SU-DHL-6 (cell line): ENCODE measurements around the gene ZNF138.

Experiments
- H2AFZ ChIP-seq: fragments of 200-600 bp; sonication (generic); 2 replicates; pipeline ENCODE4 v1.6.1; 2014; ENCODE audit warnings: low read depth, mild to moderate bottlenecking, moderate library complexity, mixed read lengths, antibody characterized with exemption, low read length; ENCODE audit not compliant: severe bottlenecking
- H3F3A ChIP-seq: fragments of 200-600 bp; shearing (Covaris generic); 2 replicates; pipeline ENCODE4 v1.6.0; 2016; ENCODE audit warnings: antibody characterized with exemption, mild to moderate bottlenecking; ENCODE audit not compliant: insufficient read depth
- H3K27ac ChIP-seq: fragments of 200-600 bp; sonication (generic); 2 replicates; pipeline ENCODE4 v1.5.1; 2016; ENCODE audit warnings: low read depth, mild to moderate bottlenecking, low read length, moderate library complexity, mixed read lengths
- H3K27me3 ChIP-seq: fragments of 200-600 bp; sonication (generic), shearing (Covaris generic); 2 replicates; pipeline ENCODE4 v1.6.0; 2014; ENCODE audit warnings: mild to moderate bottlenecking, low read length
- H3K36me3 ChIP-seq: fragments of 200-600 bp; sonication (generic); 2 replicates; pipeline ENCODE4 v1.6.1; 2014; ENCODE audit warnings: mild to moderate bottlenecking, low read length, mixed read lengths
- H3K4me2 ChIP-seq: fragments of 300-600, 200-600 bp; shearing (Covaris generic), sonication (generic); 2 replicates; pipeline ENCODE4 v1.6.0; 2014; ENCODE audit warnings: low read length, low read depth, mild to moderate bottlenecking; ENCODE audit not compliant: poor library complexity, severe bottlenecking
- H3K4me3 ChIP-seq: fragments of 200-600 bp; sonication (generic); 2 replicates; pipeline ENCODE4 v1.5.1; 2014; ENCODE audit warnings: antibody characterized with exemption, low read length, mild to moderate bottlenecking, mixed read lengths; ENCODE audit not compliant: insufficient read depth, poor library complexity, severe bottlenecking
- H3K79me2 ChIP-seq: fragments of 200-600 bp; sonication (generic); 2 replicates; pipeline ENCODE4 v1.6.1; 2014; ENCODE audit warnings: mild to moderate bottlenecking, low read length, moderate library complexity; ENCODE audit not compliant: insufficient read depth
- H3K9ac ChIP-seq: fragments of 200-600 bp; sonication (generic); 2 replicates; pipeline ENCODE4 v1.7.0; 2014; ENCODE audit warnings: mild to moderate bottlenecking, low read length
- H3K9me2 ChIP-seq: fragments of 200-600 bp; sonication (generic); replicated peaks from 2 replicates; pipeline ENCODE4 v1.6.1; 2014; ENCODE audit warnings: low read length; ENCODE audit not compliant: insufficient read depth
- H3K9me3 ChIP-seq: fragments of 200-600 bp; sonication (generic); 2 replicates; pipeline ENCODE4 v1.6.1; 2014; ENCODE audit warnings: low read length, mixed read lengths; ENCODE audit not compliant: insufficient read depth
- H4K20me1 ChIP-seq: fragments of 200-600 bp; sonication (generic); 2 replicates; pipeline ENCODE4 v1.6.1; 2014; ENCODE audit warnings: low read depth, mild to moderate bottlenecking, antibody characterized with exemption, low read length, moderate library complexity, mixed read lengths
- EZH2phosphoT487 ChIP-seq: fragments of 200-600 bp; sonication (generic), shearing (Covaris generic); conservative IDR thresholded peaks from 2 replicates; pipeline ENCODE4 v1.6.1; 2018; ENCODE audit warnings: mild to moderate bottlenecking, antibody characterized with exemption, low read length, moderate library complexity, mixed read lengths
- TF ChIP-seq, protein P1 (sequence below): fragments of 200-600 bp; sonication (generic); IDR thresholded peaks from one replicate; pipeline ENCODE4 v1.5.1; 2017; ENCODE audit warnings: antibody characterized with exemption, mild to moderate bottlenecking, low read length, moderate library complexity; ENCODE audit not compliant: insufficient read depth, poor library complexity, severe bottlenecking

Gene ZNF138

GRCh38 chr7:64753032-64753431, 41.2 kb upstream of the ZNF138 start:
- Histone ChIP-seq H3K79me2 (no peaks in the 10 kb centered on the region), H3K9me2 (no peaks in the 10 kb centered on the region), H3F3A (no peaks in the 10 kb centered on the region), H3K27ac (no peak overlapping the region), H3K4me3 (no peak overlapping the region), H3K36me3 (no peaks in the 10 kb centered on the region), H2AFZ (no peak overlapping the region), H3K9me3 (peaks cover 15% of the 10 kb centered on the region; the same call in 1 of the 2 replicates), H3K27me3 (no peaks in the 10 kb centered on the region), H4K20me1 (no peaks in the 10 kb centered on the region), H3K9ac (no peak overlapping the region), H3K4me2 (no peak overlapping the region)
- no peak for TF ChIP-seq EZH2phosphoT487
- TF ChIP-seq, protein P1, sequence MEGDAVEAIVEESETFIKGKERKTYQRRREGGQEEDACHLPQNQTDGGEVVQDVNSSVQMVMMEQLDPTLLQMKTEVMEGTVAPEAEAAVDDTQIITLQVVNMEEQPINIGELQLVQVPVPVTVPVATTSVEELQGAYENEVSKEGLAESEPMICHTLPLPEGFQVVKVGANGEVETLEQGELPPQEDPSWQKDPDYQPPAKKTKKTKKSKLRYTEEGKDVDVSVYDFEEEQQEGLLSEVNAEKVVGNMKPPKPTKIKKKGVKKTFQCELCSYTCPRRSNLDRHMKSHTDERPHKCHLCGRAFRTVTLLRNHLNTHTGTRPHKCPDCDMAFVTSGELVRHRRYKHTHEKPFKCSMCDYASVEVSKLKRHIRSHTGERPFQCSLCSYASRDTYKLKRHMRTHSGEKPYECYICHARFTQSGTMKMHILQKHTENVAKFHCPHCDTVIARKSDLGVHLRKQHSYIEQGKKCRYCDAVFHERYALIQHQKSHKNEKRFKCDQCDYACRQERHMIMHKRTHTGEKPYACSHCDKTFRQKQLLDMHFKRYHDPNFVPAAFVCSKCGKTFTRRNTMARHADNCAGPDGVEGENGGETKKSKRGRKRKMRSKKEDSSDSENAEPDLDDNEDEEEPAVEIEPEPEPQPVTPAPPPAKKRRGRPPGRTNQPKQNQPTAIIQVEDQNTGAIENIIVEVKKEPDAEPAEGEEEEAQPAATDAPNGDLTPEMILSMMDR: no peak

DNA sequence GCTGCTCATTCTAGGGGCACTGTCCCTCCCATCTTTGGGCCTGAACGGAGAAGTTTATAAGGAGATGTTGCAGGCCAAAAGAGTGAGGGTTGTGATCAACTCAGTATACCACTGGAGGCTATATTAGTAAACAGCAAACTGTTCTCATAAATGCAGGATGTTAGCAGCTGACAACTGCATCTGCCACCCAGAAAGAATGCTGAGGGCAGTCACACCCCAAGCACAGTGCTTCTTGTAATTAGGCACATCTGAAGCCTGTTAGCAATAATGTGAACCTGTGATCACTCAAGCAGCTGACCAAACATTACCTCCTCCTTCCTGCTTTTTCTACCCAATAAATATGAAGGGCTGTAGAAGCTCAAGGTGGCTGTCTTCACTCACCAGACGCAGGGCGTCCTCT, 38.4 kb upstream of the ZNF138 start:
- Histone ChIP-seq H2AFZ (no peak overlapping the region), H3K4me2 (no peak overlapping the region)

DNA sequence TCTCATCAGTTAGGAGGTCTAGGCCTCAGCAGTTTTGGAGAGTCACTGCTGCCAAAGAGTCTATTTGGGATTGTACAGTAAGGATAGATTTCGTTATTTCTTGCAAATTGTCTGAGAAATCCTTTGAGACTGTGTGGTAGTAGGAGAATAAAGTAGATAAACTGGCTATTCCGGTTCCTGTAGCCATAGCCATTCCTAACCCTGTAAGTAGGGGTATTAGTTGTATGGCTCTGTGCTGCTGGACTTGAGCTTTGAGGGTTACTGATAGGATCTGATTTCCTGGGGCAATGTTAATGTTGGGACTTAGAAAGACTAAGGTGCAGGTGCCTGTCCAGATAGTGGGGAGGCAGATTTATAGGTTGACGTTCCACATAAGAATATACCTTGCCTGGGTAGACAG, 36.1 kb upstream of the ZNF138 start:
- Histone ChIP-seq H3K27ac (no peak overlapping the region), H3K4me2 (no peak overlapping the region), H3K4me3 (no peak overlapping the region), H3K36me3 (no peaks in the 10 kb centered on the region), H3K27me3 (no peaks in the 10 kb centered on the region), H3K79me2 (no peaks in the 10 kb centered on the region), H3F3A (no peaks in the 10 kb centered on the region), H4K20me1 (no peaks in the 10 kb centered on the region), H3K9ac (no peak overlapping the region), H3K9me3 (no peaks in the 10 kb centered on the region), H3K9me2 (no peaks in the 10 kb centered on the region), H2AFZ (no peak overlapping the region)
- TF ChIP-seq, protein P1: no peak
- no peak for TF ChIP-seq EZH2phosphoT487

More for the DNA sequence above, 38.4 kb upstream of the ZNF138 start:
- TF ChIP-seq, protein P1: no peak
- no peak for TF ChIP-seq EZH2phosphoT487
- no peaks in the 10 kb centered on the region for H4K20me1 ChIP-seq
- H3K4me3 ChIP-seq: no peak overlapping the region
- H3K27ac ChIP-seq: no peak overlapping the region
- no peaks in the 10 kb centered on the region for H3K36me3 ChIP-seq
- H3K9ac ChIP-seq: no peak overlapping the region
- H3F3A ChIP-seq: no peaks in the 10 kb centered on the region
- no peaks in the 10 kb centered on the region for H3K79me2 ChIP-seq
- no peaks in the 10 kb centered on the region for H3K27me3 ChIP-seq
- no peaks in the 10 kb centered on the region for H3K9me3 ChIP-seq
- H3K9me2 ChIP-seq: no peaks in the 10 kb centered on the region

GRCh38 chr7:64768824-64769223, 25.4 kb upstream of the ZNF138 start:
- no peak overlapping the region for H3K4me2 ChIP-seq
- H3K9ac ChIP-seq: no peak overlapping the region
- TF ChIP-seq EZH2phosphoT487: no peak
- TF ChIP-seq, protein P1: no peak
- H3F3A ChIP-seq: no peaks in the 10 kb centered on the region
- no peaks in the 10 kb centered on the region for H4K20me1 ChIP-seq
- H3K9me2 ChIP-seq: no peaks in the 10 kb centered on the region
- no peak overlapping the region for H3K4me3 ChIP-seq
- no peaks in the 10 kb centered on the region for H3K27me3 ChIP-seq
- H3K27ac ChIP-seq: no peak overlapping the region
- H3K79me2 ChIP-seq: no peaks in the 10 kb centered on the region
- H3K36me3 ChIP-seq: no peaks in the 10 kb centered on the region
- H2AFZ ChIP-seq: no peak overlapping the region
- H3K9me3 ChIP-seq: no peaks in the 10 kb centered on the region
